ENCODE results near the gene IGFALS.
A peak's percentile ranks its signal among the peaks of the same experiment; 100 is the strongest.

IGFALS gene

DNA sequence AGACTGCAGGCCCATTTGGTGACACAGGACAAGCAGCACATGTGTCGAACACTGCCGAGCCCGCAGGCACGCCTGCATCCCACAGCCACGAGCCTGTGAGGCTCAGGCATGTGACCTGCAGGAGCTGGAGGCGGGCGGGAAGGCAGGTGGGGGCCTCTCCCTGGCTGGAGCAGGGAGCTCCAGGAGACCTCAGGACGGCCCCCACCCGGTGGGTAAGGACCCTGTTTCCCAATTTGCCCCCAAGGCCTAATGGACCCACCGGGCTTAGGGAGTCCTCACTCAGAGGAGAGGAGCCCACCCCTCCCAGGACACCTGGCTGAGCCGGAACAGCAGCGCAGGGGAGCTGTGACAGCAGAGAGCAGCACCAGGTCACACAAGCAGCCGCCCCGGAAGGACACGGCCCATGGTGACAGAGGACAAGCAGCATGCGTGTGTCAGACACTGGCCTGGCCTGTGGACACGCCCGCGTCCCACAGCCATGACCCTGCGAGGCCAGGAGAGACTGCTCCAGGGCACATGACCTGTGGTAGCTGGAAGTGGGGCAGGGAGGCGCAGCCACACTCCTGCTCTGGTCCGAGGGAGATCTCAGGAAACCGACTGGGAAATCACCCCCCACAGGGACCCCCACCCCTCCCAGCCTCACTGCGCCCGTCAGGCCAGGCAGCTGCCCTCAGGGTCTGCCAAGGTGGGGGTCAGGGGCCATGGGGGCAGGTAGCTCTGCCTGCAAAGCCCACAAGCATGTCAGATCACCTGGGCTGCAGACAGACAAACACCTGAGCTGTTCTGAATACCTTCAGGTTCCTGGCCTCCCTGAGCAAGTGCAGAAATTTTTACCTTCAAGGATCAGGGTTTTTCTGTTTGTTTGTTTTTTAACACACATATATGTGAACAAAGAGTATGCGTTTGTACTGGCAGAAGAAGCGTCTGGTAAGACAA lies 13.5 kb downstream of the IGFALS start:
- DNase-seq (ENCODE audit: insufficient read length), result no peak
- no peak for FAIRE-seq
- TF ChIP-seq POLR2A (IDR thresholded peaks at IDR 0.05; ENCODE audit: low read depth, low read length), result peak; percentile 52; the same call in 1 of the 2 replicates
- no peak for TF ChIP-seq TAF1 (IDR thresholded peaks at IDR 0.05; ENCODE audit: borderline replicate concordance, low read depth, low read length)

- no peak for TF ChIP-seq POLR2A (IDR thresholded peaks at IDR 0.05; ENCODE audit: low read depth, low read length)
- FAIRE-seq (no peak), DNase-seq (ENCODE audit: insufficient read length) (no peak)
These were observed 14.2 kb downstream of the IGFALS start for GRCh38 chr16:1779234-1779701.

DNA sequence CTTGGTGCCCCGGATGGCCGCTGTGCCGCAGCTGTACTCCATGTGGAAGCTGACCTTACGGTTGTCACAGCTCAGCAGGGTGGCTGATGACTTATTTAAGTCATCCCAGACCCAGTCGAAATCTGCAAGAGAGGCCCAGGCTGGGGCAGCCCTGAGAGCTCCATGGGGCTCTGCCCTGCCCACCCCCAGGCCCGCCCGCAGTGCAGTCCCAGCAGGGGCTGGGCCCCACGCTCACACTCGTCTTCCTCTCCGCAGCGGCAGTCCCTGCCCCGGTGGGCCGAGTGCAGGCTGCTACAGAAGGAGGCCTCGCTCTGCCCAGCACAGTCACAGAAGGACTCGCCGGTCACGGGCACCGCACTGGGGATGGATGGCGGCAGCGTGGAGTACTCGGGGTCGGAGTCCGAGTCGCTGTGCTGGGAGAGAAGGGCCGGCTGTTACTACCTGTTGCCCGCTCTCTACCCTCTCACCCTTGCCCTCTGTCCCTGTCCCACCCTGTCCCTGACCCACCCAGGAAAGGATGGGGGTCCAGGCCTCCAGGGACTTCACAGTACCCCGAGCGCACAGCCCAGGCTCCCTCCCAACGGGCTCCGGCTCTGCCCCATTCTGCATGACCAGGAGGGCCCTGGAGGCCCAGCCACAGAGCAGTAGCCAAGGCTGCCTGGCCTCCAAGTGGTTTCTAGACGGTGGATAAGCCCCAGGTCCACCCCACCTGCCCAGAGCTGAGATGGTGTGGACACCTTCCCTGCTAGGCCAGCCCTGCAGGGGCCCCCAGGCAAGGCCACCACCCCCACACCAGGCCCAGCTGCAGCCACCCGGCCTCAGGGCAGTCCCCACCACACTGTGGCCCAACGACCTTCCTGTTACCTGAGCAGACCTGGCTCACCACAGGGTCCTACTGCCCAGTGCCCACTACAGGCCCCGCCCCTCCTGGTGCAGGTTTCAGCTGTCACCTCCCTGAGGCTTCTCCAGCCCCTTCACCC lies 15.0 kb downstream of the IGFALS start:
- FAIRE-seq (no peak), DNase-seq (ENCODE audit: insufficient read length) (no peak)
- TF ChIP-seq POLR2A (IDR thresholded peaks at IDR 0.05; ENCODE audit: low read depth, low read length), result no peak
- 0 out of 2 replicates have a peak, but pooled peaks have one; percentile 17 for TF ChIP-seq POLR2AphosphoS5 (IDR thresholded peaks at IDR 0.05; ENCODE audit: low read depth, low read length)
- no peak for TF ChIP-seq TAF1 (IDR thresholded peaks at IDR 0.05; ENCODE audit: borderline replicate concordance, low read depth, low read length)

DNA sequence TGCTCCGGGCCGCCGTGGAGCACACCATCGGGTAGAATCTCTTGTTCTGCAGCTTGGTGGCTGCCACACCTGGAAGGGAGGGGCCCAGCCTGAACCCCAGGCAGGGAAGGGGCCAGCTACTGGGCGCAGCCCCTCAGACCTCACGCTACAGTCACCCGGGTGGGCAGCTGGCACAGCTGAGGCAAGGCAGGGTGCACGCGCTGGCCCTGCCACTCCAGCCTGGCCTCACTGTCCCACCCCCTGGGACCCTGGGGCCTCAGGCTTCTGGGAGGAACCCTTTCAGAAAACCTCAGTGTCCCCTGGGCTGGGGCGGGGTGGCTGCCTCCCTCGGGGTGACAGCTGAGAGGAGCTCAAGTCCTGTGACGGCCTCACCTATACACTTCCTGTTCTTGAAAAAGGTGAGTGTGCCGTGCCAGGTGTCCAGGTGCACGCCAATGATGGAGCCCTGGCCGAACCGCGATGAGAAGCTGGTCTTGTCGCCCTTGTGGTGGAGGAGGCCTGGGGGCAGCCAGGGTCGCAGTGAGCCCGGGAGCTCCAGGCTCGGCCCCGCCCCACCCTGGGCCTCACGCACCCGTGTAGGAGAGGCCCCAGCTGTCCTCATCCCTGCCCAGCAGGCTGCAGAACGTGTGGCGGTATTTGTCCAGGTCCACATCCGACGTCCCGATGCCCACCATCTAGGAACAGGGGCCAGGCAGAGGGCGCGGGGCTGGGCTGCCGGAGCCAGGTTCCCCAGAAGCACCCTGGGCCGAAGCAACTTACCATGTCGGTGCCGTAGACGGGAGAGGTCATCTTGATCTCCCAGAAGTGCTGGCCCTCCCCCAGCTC lies 15.9 kb downstream of the IGFALS start:
- no peak for DNase-seq (ENCODE audit: insufficient read length)
- FAIRE-seq, result no peak
- TF ChIP-seq TAF1 (IDR thresholded peaks at IDR 0.05; ENCODE audit: borderline replicate concordance, low read depth, low read length), result no peak
- 0 out of 2 replicates have a peak, but pooled peaks have one; percentile 7 for TF ChIP-seq POLR2AphosphoS5 (IDR thresholded peaks at IDR 0.05; ENCODE audit: low read depth, low read length)
- TF ChIP-seq POLR2A (IDR thresholded peaks at IDR 0.05; ENCODE audit: low read depth, low read length), result 0 out of 2 replicates have a peak, but pooled peaks have one; percentile 28

GRCh38 chr16:1776991-1777374 lies 16.5 kb downstream of the IGFALS start:
- TF ChIP-seq POLR2AphosphoS5 (IDR thresholded peaks at IDR 0.05; ENCODE audit: low read depth, low read length) (0 out of 2 replicates have a peak, but pooled peaks have one; percentile 5), POLR2A (IDR thresholded peaks at IDR 0.05; ENCODE audit: low read depth, low read length) (no peak)
- DNase-seq (ENCODE audit: insufficient read length) (no peak), FAIRE-seq (no peak)

DNA sequence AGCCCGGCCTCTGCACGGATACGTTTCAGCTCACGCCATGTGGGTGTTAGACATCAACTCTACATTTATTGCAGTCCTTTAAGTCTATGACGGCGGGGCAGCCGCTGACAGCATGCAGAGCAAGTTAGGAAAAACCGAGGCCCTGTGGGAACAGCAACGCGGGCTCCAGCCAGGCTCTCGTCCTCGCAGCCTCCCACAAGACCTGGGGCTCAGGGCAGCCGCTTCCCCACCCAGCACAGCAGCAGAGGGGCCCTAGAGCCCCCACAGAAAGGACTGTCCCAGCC lies 16.9 kb downstream of the IGFALS start:
- TF ChIP-seq POLR2A (IDR thresholded peaks at IDR 0.05; ENCODE audit: low read depth, low read length) (no peak), TAF1 (IDR thresholded peaks at IDR 0.05; ENCODE audit: borderline replicate concordance, low read depth, low read length) (no peak), POLR2AphosphoS5 (IDR thresholded peaks at IDR 0.05; ENCODE audit: low read depth, low read length) (no peak)
- no peak for FAIRE-seq
- no peak for DNase-seq (ENCODE audit: insufficient read length)

DNA sequence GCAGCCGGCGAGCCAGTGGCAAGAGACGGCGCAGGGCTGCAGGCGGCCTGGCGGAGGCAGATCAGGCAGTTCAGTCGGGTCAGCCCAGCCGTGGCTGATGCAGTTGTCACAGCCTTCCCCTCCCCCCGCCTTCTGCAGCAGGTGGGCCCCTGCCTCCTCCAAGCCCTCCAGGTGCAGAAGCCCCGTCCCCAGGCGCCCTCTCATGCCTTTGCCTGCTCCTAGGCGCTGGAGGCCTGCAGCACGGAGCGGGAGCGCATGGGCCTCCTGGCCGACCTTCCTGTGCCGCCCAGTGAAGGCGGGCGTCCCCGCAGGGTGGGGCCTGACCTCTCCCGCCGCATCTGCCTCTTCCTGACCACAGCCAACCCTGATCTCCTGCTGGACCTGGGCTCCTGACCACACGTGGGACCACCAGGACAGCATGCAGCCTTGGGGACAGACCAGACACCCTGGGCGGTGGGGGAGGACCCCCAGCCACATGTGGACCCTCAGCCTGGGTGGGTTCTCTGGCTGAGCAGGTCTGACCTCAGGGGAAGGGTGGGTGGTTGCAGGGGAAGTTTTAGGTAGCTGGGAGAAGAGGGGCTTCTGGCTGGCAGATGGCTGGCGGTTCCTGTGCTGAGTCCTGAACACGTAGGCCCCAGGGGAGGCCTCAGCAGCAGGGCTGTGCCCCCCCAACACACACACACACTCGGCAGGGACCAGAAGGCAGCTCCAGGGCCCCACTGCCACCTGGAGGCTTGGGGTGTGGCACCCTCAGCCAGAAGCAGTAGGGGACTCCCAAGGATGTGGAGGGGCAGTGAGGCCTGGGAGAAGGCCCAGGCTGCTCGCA lies 17.4 kb downstream of the IGFALS start:
- TF ChIP-seq POLR2AphosphoS5 (IDR thresholded peaks at IDR 0.05; ENCODE audit: low read depth, low read length) (peak; percentile 40; the same call in 1 of the 2 replicates), TAF1 (IDR thresholded peaks at IDR 0.05; ENCODE audit: borderline replicate concordance, low read depth, low read length) (no peak), POLR2A (IDR thresholded peaks at IDR 0.05; ENCODE audit: low read depth, low read length) (no peak)
- DNase-seq (ENCODE audit: insufficient read length), result no peak
- FAIRE-seq, result no peak

DNA sequence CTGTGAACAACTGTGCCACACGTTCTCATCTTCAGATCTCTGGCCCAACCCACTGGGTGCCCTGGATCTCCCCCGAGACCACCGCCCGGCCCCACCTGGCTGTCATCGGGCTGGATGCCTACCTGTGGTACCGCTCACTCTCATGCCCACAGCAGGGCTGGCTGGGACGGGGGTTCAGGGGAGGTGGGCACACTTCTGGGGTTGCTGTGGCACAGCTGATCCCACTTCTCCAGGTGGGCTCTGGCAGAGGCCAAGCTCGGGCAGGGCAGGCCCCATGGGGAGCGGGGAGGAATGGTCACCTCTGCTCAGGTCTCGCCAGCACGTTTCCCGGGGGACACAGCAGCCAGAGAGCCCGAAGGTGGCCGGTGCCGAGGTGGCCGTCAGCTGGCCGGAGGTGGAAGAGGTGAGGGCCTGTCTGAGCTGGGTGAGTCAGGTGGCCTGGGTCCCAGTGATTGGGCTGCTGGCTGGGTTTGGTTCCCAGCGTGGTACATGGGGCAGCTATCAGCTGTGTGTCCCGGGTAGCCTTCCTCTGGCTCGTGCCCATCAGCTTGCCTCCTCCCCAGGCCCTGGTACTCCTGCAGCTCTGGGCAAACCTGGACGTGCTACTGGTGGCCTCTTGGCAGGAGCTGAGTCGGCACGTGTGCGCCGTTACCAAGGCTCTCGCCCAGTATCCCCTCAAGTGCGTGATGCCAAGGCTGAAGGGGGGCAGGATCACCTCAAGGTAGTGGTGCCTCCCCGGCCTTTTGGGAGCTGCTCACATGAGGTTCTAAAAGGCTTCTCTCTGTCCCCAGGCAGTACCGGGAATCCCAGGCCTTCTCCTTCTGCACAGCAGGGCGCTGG lies 18.3 kb downstream of the IGFALS start:
- no peak for TF ChIP-seq POLR2A (IDR thresholded peaks at IDR 0.05; ENCODE audit: low read depth, low read length)
- TF ChIP-seq POLR2AphosphoS5 (IDR thresholded peaks at IDR 0.05; ENCODE audit: low read depth, low read length), result no peak
- no peak for TF ChIP-seq TAF1 (IDR thresholded peaks at IDR 0.05; ENCODE audit: borderline replicate concordance, low read depth, low read length)
- no peak for DNase-seq (ENCODE audit: insufficient read length)
- no peak for FAIRE-seq

DNA sequence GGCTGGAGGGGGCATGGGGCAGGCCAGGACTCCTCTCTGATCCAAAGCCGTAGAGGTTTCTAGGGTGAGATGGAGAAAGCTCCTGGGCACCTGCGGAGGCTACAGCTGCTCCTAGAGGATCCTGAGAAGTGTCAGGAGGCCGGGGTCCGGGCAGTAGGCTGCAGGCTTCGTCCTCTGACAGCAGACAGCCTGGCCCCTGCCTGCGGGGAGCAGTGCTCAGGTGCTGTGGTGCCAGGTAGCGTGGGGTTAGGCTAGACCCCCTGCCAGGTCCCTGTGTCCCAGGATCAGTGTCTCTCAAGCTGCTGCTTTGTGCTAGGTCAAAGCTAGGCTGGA lies 19.1 kb downstream of the IGFALS start:
- no peak for TF ChIP-seq POLR2A (IDR thresholded peaks at IDR 0.05; ENCODE audit: low read depth, low read length)
- TF ChIP-seq TAF1 (IDR thresholded peaks at IDR 0.05; ENCODE audit: borderline replicate concordance, low read depth, low read length), result no peak
- FAIRE-seq (no peak), DNase-seq (ENCODE audit: insufficient read length) (no peak)
